SK-N-MC (cell line): ENCODE measurements around the gene DNAJA3.

Experiments used
- EZH2 ChIP-seq: fragments of 200-600 bp; sonication (generic); IDR thresholded peaks from one replicate; pipeline ENCODE4 v1.6.1; 2017; ENCODE audit warnings: antibody characterized with exemption
- FOXP2 ChIP-seq: optimal IDR thresholded peaks from 2 replicates; pipeline ENCODE3; 2011; ENCODE audit warnings: mild to moderate bottlenecking, moderate library complexity; ENCODE audit not compliant: insufficient read depth; ENCODE audit errors: extremely low read length, control extremely low read depth
- POLR2AphosphoS5 ChIP-seq: IDR thresholded peaks from 2 replicates; pipeline ENCODE4 v1.6.1; 2012; ENCODE audit warnings: mild to moderate bottlenecking, low read depth, low read length, borderline replicate concordance

GRCh38 chr16:4505356-4506147 is 79.9 kb downstream of the DNAJA3 start:
- TF ChIP-seq POLR2AphosphoS5: no peak
- TF ChIP-seq EZH2: no peak
- TF ChIP-seq FOXP2: no peak
